ENCODE results near the gene CYBC1. TPM values are rescaled to one million over a fixed set of nuclear protein-coding genes. Genes with fewer than 3 reads are reported as not detected.

The CYBC1 gene
- total RNA-seq, 1 donor from 2014 or later = 124 TPM

DNA sequence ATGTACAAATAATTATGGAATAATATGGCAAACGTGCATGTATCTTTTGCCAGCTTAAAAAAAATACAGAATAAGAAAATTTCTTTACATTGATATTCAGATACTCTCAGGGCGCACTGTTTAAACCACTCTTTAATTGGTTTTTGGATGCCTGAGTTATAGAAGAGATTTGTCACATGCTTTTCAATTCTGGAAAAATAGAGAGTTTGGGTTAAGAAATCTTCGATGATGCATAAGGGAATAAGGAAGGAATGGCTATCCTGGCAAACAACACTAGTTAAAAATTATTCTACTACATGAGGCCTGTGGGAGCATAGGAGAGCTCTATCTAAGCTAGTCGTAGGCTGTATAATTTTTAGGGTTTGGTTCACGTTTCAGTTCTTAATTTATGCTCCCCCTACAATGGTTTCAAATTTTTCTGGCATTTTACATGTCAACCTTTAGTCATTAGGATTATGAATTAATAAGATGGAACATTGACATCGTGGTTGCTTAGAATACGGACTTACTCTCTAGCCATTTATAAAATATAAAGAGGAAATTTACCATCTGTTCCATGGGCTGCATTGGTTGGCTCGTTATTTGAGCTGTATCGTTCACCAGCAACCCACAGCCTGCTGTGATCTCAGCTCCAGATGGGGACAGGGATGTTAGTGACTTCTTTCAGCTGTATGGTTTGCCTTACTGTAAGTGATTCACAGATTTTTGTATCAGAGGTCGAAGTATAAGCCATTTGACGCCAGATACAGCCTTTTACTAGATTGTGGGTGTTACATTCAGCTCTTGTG, 23.9 kb upstream of the CYBC1 start:
- H3K27me3 ChIP-seq = no peaks in the 10 kb centered on the region
- H3K4me3 ChIP-seq = no peak overlapping the region
- H3K9me3 ChIP-seq = no peaks in the 10 kb centered on the region
- DNase-seq (ENCODE audit: low spot score in 2 of 2) = no peak
- H3K27ac ChIP-seq = no peak overlapping the region
- peaks cover 56 to 86% of the 10 kb centered on the region in 2 donors for H3K36me3 ChIP-seq
- intact Hi-C loops (cut with DNase I) = no loop called here
- TF ChIP-seq CTCF (IDR thresholded peaks at IDR 0.05) = no peak
- H3K4me1 ChIP-seq = no peaks in the 10 kb centered on the region

GRCh38 chr17:82470065-82470464, 19.5 kb upstream of the CYBC1 start:
- no peak for DNase-seq (ENCODE audit: low spot score in 2 of 2)
- no peak overlapping the region for H3K4me3 ChIP-seq
- no peaks in the 10 kb centered on the region for H3K9me3 ChIP-seq
- H3K36me3 ChIP-seq = peaks cover 63 to 85% of the 10 kb centered on the region in 2 donors
- intact Hi-C loops (cut with DNase I) = no loop called here
- TF ChIP-seq CTCF (IDR thresholded peaks at IDR 0.05) = no peak
- no peaks in the 10 kb centered on the region for H3K27me3 ChIP-seq
- no peak overlapping the region for H3K27ac ChIP-seq
- no peaks in the 10 kb centered on the region for H3K4me1 ChIP-seq

DNA sequence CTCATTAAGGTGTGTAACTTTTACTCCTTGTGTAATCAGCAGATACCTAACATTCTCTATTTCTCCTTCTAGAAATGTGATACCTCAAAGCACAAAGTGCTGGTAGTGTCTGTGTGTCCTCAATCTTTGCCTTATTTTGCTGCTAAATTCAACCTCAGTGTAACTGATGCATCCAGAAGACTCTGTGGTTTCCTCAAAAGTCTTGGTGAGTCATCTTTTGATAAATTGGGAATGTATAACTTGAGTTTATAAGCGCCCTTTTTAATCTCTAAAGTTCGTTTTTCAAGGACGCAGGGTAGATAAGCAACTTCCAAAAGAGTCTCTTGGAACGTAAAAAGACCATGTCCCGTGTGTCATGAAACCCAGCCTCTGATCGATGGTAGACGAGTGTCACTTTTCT, 18.1 kb upstream of the CYBC1 start:
- peaks cover 0 to 4% of the 10 kb centered on the region in 2 donors for H3K4me1 ChIP-seq
- no peak for DNase-seq (ENCODE audit: low spot score in 2 of 2)
- H3K36me3 ChIP-seq = peaks cover 57 to 85% of the 10 kb centered on the region in 2 donors
- no peak for TF ChIP-seq CTCF (IDR thresholded peaks at IDR 0.05)
- no peaks in the 10 kb centered on the region for H3K27me3 ChIP-seq
- no peak overlapping the region for H3K4me3 ChIP-seq
- no peak overlapping the region for H3K27ac ChIP-seq
- H3K9me3 ChIP-seq = no peaks in the 10 kb centered on the region
- intact Hi-C loops (cut with DNase I) = no loop called here

- TF ChIP-seq CTCF (IDR thresholded peaks at IDR 0.05) = no peak
- peaks cover 65 to 81% of the 10 kb centered on the region in 2 donors for H3K36me3 ChIP-seq
- no peak for DNase-seq (ENCODE audit: low spot score in 2 of 2)
- no peaks in the 10 kb centered on the region for H3K27me3 ChIP-seq
- intact Hi-C loops (cut with DNase I) = no loop called here
- peaks cover 0 to 4% of the 10 kb centered on the region in 2 donors for H3K4me1 ChIP-seq
- no peak overlapping the region for H3K4me3 ChIP-seq
- H3K9me3 ChIP-seq = no peaks in the 10 kb centered on the region
- H3K27ac ChIP-seq = no peak overlapping the region
These were observed 14.6 kb upstream of the CYBC1 start for GRCh38 chr17:82465023-82465603.

DNA sequence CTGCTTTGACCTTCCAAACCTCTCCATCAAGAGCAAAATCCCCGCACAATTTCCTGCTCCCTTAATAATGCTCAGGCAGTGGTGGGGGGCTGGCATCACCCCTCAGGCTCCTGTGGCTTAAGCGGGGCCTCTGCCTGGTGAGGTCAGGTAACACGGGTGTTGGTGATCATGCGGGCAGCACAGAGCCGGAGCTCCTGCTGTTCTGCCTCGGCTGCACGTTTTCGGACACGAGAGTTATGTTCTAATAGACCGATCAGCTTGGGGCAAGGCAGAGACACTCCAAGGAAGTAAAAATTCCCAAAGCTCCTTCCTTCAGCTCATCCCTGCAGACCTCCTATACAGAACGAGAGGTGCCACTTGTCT, 14.0 kb upstream of the CYBC1 start:
- Histone ChIP-seq H3K9me3 (no peaks in the 10 kb centered on the region), H3K27me3 (no peaks in the 10 kb centered on the region), H3K4me3 (no peak overlapping the region), H3K36me3 (peaks cover 62 to 76% of the 10 kb centered on the region in 2 donors), H3K4me1 (peaks cover 0 to 5% of the 10 kb centered on the region in 2 donors), H3K27ac (peak overlapping the region in 1 of 2 donors; percentile 14)
- TF ChIP-seq CTCF (IDR thresholded peaks at IDR 0.05) = no peak
- DNase-seq (ENCODE audit: low spot score in 2 of 2) = no peak
- intact Hi-C loops (cut with DNase I) = no loop called here

Data from ascending aorta (tissue), 2 donors.